HG02885 (cell line): Measurements from ENCODE around the gene MOCS2.
"Not testable (repeated sequence)": the region's sequence is repeated elsewhere in the genome, so short reads cannot be mapped to it uniquely, and the experiment has no call there.

ENCODE experiments used
- ATAC-seq: cut with Tn5 transposase; IDR thresholded peaks from one replicate; pipeline ENCODE4 v1.9.1; 2021; ENCODE audit warnings: mild to moderate bottlenecking; ENCODE audit not compliant: unreplicated experiment, poor library complexity

MOCS2 gene, protein sequence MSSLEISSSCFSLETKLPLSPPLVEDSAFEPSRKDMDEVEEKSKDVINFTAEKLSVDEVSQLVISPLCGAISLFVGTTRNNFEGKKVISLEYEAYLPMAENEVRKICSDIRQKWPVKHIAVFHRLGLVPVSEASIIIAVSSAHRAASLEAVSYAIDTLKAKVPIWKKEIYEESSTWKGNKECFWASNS

DNA sequence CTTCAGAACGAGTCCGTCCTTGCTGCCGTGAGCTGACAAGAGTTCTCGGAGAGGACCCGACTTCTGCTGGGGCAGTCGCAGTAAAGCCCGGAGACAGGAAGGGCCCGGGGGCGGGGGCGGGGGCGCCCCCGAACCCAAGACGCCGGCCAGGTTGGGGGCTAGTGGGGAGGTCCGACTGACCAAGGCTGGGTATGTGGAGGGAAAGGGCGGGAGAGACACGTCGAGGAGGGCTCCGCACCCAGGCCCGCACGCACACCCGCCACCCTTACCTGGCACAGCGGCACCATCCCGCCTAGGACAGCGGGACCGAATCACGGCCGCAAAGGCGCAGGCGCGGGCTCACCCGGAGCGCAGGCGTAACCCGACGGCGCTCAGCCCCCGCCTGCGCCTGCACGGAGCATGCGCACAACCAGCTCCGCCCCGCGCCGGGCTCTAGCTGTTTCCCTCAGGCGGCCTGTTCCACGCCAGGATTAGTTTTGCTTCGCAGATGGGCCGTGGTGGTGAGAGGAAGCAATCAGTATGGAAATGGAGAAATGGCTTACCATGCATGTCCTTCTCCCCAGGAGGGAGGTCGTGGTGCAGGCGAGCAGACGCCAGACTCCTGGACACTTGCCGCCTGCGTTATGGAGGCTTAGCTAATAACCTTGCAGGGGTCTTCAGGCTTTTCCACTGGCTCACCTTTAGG is at the start of gene MOCS2:
MOCS2 (minus strand) TSS at position 315 of the 685 bp plus-strand sequence. CDS start 2,583 bp downstream, outside the sequence.
- ATAC-seq = peak; percentile 95

DNA sequence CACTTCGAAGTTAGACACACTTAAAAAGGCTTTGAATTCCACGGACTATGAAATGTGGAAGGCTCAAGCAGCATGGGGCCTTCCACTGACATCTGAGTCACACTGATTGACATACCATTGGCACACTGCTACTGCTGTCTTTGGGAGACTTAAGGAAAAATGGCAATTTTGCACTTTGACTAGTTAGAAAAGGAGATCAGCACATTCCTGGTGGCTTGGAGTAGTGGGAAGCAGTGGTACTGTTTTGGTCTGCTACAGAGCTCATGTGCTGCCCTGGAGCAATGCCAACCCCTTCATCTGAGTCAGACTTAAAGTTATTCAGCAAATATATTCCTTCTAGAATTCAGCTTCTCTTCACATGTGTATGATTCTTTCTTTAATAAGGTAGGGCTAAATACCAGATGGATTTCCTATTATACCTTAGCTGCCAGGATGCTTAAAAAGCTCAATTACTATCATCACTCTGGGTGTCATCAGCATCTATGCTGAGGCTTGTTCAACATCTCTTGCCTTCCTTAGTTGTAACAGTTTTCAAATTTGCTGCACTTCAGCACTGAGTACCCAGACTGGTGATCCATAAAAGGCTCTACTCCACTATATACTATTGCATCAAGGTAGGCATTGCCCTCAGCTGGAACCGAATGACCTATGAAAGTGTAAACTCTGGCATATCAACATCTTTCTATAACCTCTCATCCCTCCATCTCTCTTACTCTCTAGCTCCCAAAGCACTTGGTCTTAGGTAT is 42.3 kb upstream of the MOCS2 start:
- ATAC-seq = no peak

DNA sequence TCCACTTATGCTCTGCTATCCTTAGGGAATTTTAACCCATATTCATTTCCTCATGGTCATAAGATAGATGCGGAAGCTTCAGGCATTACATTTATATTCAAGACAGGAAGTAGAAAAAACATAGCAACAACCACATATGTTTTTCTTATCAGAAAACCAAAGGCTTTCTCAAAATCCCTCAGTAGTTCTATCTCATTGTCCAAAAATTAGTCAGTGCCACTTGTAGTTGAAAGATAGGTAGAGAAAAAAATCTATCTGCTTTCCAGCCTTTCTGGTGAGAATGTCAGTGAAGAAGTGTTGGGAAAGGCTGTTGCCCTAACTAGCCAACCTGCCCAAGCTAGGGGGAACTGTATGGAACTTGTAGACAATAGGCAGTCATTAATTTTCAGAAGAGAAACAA is 23.5 kb upstream of the MOCS2 start:
- no peak for ATAC-seq

- no peak for ATAC-seq
Observed at GRCh38 chr5:53130266-53130665, 20.7 kb upstream of the MOCS2 start.

- no peak for ATAC-seq
Observed at GRCh38 chr5:53128481-53128880, 18.9 kb upstream of the MOCS2 start.

- ATAC-seq = no peak
Observed at GRCh38 chr5:53127107-53127506, 17.6 kb upstream of the MOCS2 start.

DNA sequence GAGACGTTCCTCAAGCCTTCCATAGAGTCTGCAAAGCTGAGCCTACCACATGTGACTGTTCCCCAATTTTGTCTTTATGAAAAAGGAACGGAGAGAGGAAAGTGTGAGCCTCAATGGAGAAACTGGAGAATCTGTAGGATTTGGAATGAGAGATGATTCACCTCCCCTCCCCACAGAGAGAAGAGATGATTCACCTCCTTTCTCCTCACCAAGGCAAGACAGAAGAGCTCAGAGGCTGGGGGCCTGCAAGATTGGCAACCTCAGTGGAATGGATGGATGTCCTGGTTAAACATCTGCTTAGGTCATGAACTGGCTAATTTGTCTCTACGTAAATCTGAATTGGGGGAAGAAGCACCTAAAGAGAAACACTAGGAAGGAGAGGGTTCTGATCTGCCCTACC is 17.0 kb upstream of the MOCS2 start:
- ATAC-seq = no peak

DNA sequence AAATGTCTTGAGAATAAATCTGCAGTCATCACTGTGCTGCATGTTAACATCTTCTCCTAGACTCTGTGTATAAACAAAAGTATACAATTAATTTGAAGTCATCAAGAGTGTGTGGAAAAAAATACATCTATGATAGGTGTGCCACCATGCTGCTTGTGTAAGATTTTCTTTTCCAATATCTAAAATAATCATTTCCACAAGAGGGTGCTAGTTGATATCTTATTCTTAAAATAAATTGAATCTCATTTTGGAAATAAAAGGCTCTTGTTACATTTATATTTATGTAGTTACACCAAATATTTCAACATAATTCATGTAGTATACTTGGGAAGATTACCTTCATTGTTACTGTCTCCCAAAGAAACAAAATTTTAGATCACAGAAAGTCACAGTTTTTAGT is 14.1 kb upstream of the MOCS2 start:
- ATAC-seq = no peak

GRCh38 chr5:53120165-53120564 is 10.6 kb upstream of the MOCS2 start:
- ATAC-seq = no peak

GRCh38 chr5:53118879-53119278 is 9.3 kb upstream of the MOCS2 start:
- ATAC-seq = no peak

GRCh38 chr5:53116597-53116996 is 7.0 kb upstream of the MOCS2 start:
- ATAC-seq = no peak

GRCh38 chr5:53114988-53115387 is 5.4 kb upstream of the MOCS2 start:
- no peak for ATAC-seq

DNA sequence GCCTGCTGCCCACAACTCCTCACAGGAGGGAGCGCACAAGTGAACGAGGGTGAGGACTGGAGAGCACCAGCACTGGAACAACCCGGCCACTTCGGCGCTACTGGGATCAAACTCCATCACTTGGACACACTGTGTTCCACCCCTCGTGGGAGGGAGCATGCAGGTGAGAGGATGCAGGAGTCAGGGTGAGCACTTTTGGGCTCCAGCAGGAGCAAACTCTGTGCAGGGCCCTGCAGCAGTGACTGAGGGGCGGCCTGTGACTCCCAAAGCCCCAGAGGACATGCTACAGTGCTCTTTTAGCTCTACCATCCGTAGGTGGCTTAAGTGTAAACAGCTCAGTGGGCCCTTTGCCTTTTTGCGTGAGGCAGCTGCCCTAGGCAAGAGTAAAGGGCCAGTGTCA is 4.4 kb upstream of the MOCS2 start:
- no peak for ATAC-seq

GRCh38 chr5:53112909-53113308 is 3.4 kb upstream of the MOCS2 start:
- ATAC-seq = no peak

DNA sequence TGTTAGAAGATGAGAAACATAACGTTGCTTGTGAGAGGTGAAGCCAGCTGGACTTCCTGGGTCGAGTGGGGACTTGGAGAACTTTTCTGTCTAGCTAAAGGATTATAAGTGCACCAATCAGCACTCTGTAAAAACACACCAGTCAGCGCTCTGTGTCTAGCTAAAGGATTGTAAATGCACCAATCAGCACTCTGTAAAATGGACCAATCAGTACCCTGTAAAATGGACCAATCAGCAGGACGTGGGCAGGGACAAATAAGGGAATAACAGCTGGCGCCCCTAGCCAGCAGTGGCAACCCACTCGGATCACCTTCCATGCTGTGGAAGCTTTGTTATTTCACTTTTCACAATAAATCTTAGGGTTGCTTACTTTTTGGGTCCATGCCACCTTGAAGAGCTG is 2.8 kb upstream of the MOCS2 start:
- ATAC-seq = not testable (repeated sequence)

- no peak for ATAC-seq
Observed at GRCh38 chr5:53111139-53111538, 1.6 kb upstream of the MOCS2 start.

DNA sequence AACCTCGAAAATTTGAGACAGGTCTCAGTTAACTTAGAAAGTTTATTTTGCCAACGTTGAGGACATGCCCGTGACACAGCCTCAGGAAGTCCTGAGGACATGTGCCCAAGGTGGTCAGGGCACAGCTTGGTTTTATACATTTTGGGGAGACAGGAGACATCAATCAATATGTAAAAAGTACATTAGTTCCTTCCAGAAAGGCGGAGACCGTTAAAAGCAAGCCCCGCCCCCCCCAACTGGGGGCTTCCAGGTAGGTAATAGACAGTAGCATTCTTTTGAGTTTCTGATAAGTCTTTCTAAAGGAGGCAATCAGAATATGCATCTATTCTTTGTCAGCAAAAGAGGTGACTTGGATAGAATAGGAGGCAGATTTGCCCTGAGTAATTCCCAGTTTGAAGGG is 599 bp upstream of the MOCS2 start:
- ATAC-seq = peak; percentile 3

GRCh38 chr5:53109056-53109442 is 508 bp downstream of the MOCS2 start:
- ATAC-seq = peak; percentile 12

DNA sequence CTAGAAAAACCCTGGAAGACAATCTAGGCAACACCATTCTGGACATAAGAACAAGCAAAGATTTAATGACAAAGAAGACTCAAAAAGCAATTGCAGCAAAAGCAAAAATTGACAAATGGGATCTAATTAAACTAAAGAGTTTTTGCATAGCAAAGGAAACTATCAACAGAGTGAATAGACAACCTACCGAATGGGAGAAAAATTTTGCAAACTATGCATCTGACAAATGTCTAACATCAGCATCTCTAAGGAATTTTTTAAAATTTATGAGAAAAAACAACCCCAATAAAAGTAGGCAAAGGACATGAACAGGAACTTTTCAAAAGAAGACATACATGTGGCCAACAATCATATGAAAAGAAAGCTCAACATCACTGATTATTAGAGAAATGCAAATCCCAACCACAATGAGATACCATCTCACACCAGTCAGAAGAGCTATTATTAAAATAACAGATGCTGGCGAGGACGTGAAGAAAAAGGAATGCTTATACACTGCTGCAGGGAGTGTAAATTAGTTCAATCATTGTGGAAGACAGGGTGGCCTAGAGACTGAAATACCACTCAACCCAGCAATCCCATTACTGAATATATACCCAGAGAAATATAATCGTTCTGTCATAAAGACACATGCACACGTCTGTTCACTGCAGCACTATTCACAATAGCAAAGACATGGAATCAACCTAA is 3.8 kb downstream of the MOCS2 start:
- no peak for ATAC-seq

- no peak for ATAC-seq
Observed at GRCh38 chr5:53100606-53101005, 9.0 kb downstream of the MOCS2 start.

GRCh38 chr5:53099546-53099945 is 10.0 kb downstream of the MOCS2 start:
- no peak for ATAC-seq
